NT2/D1 (cell line): Measurements from ENCODE around the gene ZHX3.

Experiments
- YY1 ChIP-seq: IDR thresholded peaks from 2 replicates; pipeline ENCODE4 v1.6.1; 2011; ENCODE audit not compliant: insufficient read length, insufficient read depth
- ZNF274 ChIP-seq: IDR thresholded peaks from 2 replicates; pipeline ENCODE4 v1.6.1; 2011; ENCODE audit warnings: mild to moderate bottlenecking, low read depth, low read length

DNA sequence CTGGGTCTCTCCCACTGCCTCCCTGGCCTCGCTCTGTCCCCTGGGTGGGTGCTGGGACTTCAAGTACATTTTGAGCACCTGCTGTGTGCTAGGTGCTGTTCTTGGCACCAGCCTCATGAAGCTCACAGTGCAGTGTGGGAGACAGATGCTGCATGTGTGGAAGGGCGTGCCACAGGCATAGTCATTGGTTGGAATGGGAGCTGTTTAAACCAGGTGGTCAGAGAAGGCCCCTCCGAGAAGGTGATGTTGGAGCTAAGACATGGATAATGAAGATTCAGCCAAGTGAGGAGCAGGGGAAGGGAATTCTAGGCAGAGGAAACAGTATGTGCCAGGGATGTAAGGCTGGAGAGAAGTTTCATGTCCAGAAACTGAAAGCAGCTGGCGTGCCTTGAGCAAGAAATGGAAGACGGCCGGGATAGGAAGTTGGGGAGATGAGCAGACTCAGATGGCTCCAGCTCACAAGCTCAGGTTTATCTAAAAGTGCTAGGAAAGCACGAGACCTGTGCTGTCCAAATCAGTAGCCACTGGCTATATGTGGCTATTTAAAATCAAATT lies 33.0 kb upstream of the ZHX3 start:
- no peak for TF ChIP-seq YY1
- no peak for TF ChIP-seq ZNF274
